Calu3 (cell line): ENCODE measurements around the gene EFEMP1. TPM values are rescaled to one million over a fixed set of nuclear protein-coding genes. Genes with fewer than 3 reads are reported as not detected.

ENCODE experiments used
- BruUV-seq: library from RNA; stranded (reverse); fragments of 400-500 nt; replicated peaks from 2 replicates; lab custom pipeline; 2021; lab: Mats Ljungman, UMichigan
- CTCF ChIA-PET: fragments of 300-600 bp; sonication (Branson Sonifier 250); formaldehyde crosslinking; loops from one replicate; lab custom pipeline; 2022; ENCODE audit warnings: antibody characterized with exemption; lab: Charles Lee
- DNase-seq: peaks from one replicate; pipeline ENCODE4 v3.0.0; 2022
- H3K27ac Mint-ChIP-seq: one replicate; pipeline ENCODE4 v1.8.0; 2022; ENCODE audit warnings: mixed read lengths; ENCODE audit not compliant: unreplicated experiment
- H3K27me3 Mint-ChIP-seq: one replicate; pipeline ENCODE4 v1.8.0; 2022; ENCODE audit warnings: mixed read lengths; ENCODE audit not compliant: unreplicated experiment
- H3K36me3 Mint-ChIP-seq: one replicate; pipeline ENCODE4 v1.8.0; 2022; ENCODE audit warnings: mild to moderate bottlenecking, moderate library complexity, mixed read lengths; ENCODE audit not compliant: insufficient read depth, unreplicated experiment
- H3K4me1 Mint-ChIP-seq: one replicate; pipeline ENCODE4 v1.8.0; 2022; ENCODE audit warnings: mild to moderate bottlenecking, low read depth, mixed read lengths; ENCODE audit not compliant: unreplicated experiment
- H3K4me3 Mint-ChIP-seq: one replicate; pipeline ENCODE4 v1.8.0; 2022; ENCODE audit warnings: mild to moderate bottlenecking, low read depth, moderate library complexity, mixed read lengths; ENCODE audit not compliant: unreplicated experiment
- H3K9me3 Mint-ChIP-seq: one replicate; pipeline ENCODE4 v1.8.0; 2022; ENCODE audit warnings: low read depth, mixed read lengths; ENCODE audit not compliant: unreplicated experiment
- intact Hi-C: fragments of 100-400 bp; cut with micrococcal nuclease; formaldehyde crosslinking; loops from one replicate; pipeline ENCODE4 v1.10.0; 2022; ENCODE audit not compliant: unreplicated experiment
- total RNA-seq: library from RNA; stranded (reverse); gene quantifications from 2 replicates; pipeline ENCODE4 v1.2.3, GENCODE V29; 2022
- TF ChIP-seq, protein P1 (sequence below): fragments of 200-600 bp; IDR thresholded peaks from one replicate; pipeline ENCODE4 v1.8.0; 2022; ENCODE audit warnings: antibody characterized with exemption; ENCODE audit not compliant: unreplicated experiment

EFEMP1 gene
- total RNA-seq, 1 experiment from 2014 or later: 51.5 TPM

DNA sequence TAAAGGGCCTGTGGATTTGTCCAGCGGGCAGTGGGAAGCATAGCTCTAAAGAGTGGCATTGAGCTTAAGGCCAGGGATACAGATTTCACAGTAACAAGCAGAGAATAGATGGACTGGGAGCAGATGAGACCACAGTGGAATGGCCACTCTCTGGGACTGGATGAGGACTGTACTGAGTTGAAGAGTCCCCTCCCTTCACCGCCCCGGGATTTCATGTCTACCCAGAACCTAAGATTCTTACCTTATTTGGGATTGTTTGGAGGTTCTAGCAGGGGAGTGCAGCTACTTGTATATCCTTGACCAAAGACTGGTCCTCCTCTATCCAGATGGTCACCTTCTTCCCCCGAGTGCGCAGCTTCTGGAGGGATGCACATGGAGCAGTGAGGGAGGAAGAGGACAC lies 28.0 kb upstream of the EFEMP1 start:
- BruUV-seq: no TSS peak
- intact Hi-C loops: no loop called here
- no peaks in the 10 kb centered on the region for H3K27me3 Mint-ChIP-seq
- H3K27ac Mint-ChIP-seq: no peak overlapping the region
- no peaks in the 10 kb centered on the region for H3K36me3 Mint-ChIP-seq
- no peaks in the 10 kb centered on the region for H3K9me3 Mint-ChIP-seq
- TF ChIP-seq, protein P1, sequence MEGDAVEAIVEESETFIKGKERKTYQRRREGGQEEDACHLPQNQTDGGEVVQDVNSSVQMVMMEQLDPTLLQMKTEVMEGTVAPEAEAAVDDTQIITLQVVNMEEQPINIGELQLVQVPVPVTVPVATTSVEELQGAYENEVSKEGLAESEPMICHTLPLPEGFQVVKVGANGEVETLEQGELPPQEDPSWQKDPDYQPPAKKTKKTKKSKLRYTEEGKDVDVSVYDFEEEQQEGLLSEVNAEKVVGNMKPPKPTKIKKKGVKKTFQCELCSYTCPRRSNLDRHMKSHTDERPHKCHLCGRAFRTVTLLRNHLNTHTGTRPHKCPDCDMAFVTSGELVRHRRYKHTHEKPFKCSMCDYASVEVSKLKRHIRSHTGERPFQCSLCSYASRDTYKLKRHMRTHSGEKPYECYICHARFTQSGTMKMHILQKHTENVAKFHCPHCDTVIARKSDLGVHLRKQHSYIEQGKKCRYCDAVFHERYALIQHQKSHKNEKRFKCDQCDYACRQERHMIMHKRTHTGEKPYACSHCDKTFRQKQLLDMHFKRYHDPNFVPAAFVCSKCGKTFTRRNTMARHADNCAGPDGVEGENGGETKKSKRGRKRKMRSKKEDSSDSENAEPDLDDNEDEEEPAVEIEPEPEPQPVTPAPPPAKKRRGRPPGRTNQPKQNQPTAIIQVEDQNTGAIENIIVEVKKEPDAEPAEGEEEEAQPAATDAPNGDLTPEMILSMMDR: no peak
- H3K4me1 Mint-ChIP-seq: no peaks in the 10 kb centered on the region
- CTCF ChIA-PET: no interaction called here
- H3K4me3 Mint-ChIP-seq: no peak overlapping the region
- DNase-seq: no peak

DNA sequence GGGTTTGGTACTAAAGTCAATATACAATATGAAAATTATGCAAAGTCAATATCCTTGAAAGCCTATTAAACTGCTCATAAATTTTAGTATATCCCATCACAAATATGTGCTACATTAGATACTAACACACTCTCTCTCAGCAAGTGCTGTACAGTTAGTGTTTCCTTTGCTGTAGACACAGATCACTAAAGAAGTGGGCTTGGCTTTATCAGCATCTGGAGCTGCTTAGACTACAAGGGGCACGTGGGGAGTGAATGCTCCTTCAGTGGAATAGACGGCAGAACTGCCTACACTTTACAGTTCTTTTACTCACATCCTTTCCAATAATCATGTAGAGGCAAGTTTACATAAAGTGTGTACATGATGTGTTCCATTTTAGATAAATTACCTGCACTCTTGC lies 26.0 kb upstream of the EFEMP1 start:
- TF ChIP-seq, protein P1: no peak
- H3K27me3 Mint-ChIP-seq: no peaks in the 10 kb centered on the region
- H3K9me3 Mint-ChIP-seq: peaks cover 4% of the 10 kb centered on the region
- CTCF ChIA-PET: no interaction called here
- H3K36me3 Mint-ChIP-seq: no peaks in the 10 kb centered on the region
- intact Hi-C loops: no loop called here
- no peak overlapping the region for H3K4me3 Mint-ChIP-seq
- no peak overlapping the region for H3K27ac Mint-ChIP-seq
- DNase-seq: no peak
- no TSS peak for BruUV-seq
- H3K4me1 Mint-ChIP-seq: no peaks in the 10 kb centered on the region

DNA sequence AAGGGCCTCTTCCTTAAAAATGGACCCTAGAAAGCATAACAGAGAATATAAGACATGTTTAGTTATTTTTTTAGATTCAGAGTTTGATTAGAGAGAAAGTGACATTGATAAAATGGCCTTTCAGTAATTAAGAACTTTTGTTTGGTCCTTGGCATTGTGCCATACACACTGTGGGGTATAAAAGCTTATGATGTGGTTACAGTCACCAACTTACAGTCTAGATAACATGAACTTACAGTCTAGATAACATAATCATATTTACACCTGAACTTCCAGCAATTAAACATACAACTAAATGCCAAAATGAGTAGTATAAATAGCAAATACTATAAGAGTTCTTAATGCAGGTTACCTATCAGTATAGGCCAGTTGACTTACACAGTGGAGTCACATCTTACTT lies 25.6 kb upstream of the EFEMP1 start:
- Mint-ChIP-seq H3K9me3 (peaks cover 4% of the 10 kb centered on the region), H3K4me3 (no peak overlapping the region), H3K27ac (no peak overlapping the region), H3K4me1 (no peaks in the 10 kb centered on the region), H3K36me3 (no peaks in the 10 kb centered on the region), H3K27me3 (no peaks in the 10 kb centered on the region)
- TF ChIP-seq, protein P1: no peak
- DNase-seq: no peak
- intact Hi-C loops: no loop called here
- CTCF ChIA-PET: no interaction called here
- no TSS peak for BruUV-seq

DNA sequence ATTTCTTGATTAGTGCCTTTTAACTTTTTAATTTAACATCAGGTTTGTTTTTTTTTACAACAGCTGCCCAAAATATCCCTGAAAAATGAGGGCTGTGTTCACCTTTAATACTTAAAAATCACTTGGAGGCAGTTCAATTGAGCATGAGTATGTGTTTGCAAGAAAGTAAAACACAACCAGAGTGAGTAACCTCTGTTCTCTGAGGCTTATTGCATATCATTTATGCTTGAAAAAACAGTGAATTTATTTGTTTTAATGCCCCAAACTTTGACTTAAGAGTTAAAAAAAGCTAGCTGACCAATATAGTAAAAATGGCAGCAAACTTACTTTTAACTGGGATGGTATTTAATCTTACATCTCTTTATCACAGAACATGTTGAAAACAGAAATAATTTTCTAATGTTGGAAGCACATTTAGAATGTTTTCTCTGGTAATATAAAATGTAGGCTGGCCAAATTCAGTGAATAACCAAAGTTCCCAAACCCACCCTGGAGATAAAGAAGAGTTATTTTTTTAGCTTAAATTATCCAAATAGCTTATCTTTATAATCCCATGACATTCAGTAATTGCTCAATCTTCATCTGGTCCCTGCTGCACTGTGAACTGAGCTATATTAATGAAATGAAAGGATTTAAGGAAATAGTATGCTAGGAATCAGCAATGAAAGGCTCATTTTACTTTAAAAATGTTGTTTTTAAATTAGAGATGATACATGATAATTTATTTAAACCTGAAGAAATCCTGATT lies 24.8 kb upstream of the EFEMP1 start:
- H3K4me1 Mint-ChIP-seq: no peaks in the 10 kb centered on the region
- BruUV-seq: no TSS peak
- TF ChIP-seq, protein P1: no peak
- CTCF ChIA-PET: no interaction called here
- intact Hi-C loops: no loop called here
- no peaks in the 10 kb centered on the region for H3K36me3 Mint-ChIP-seq
- H3K27me3 Mint-ChIP-seq: no peaks in the 10 kb centered on the region
- H3K27ac Mint-ChIP-seq: no peak overlapping the region
- no peak for DNase-seq
- peaks cover 4% of the 10 kb centered on the region for H3K9me3 Mint-ChIP-seq
- H3K4me3 Mint-ChIP-seq: no peak overlapping the region
